ENCODE results near the gene RRH.
"Not testable (repeated sequence)": the region's sequence is repeated elsewhere in the genome, so short reads cannot be mapped to it uniquely, and the experiment has no call there.

The RRH gene

GRCh38 chr4:109846395-109847098 lies 18.8 kb downstream of the RRH start:
- no peak for DNase-seq

GRCh38 chr4:109847896-109848442 lies 20.2 kb downstream of the RRH start, which contains the start of gene LRIT3:
Gene LRIT3 (plus strand): TSS chr4:109848107. CDS start chr4:109848202, 95 bp downstream.
- no peak for DNase-seq

DNA sequence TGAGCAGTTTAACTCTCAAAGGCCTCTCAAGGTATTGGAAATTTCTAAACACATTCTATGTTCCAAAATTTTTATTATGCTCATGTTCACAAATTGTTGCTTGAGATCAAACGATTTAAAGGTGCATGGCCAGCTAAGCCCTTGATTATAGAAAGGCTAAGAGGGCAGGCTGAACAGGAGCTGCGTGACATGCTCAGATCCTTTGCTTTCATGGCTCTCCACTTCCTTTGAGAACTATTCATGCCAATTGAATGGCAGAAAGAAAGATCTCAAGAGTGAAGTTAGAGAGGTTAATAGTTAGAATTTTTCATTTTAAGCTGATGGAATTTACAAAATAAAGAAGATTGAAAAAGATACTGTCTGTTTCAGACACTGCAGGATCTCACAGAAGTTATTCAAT lies 20.7 kb downstream of the RRH start:
- DNase-seq: no peak

DNA sequence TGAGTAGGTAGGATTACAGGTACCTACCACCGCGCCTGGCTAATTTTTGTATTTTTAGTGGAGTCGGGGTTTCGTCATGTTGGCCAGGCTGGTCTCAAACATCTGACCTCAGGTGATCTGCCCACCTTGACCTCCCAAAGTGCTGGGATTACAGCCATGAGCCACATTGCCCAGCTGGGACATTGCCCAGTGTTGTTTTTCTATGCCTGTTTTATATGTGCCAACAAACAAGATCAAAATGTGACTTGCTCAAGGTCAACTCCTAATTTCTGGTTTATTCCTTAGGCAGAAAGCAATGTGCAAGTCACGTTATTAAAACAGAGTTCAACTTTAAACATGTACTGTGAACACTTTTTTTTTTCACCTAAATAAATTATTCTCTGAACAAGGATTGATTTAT lies 22.8 kb downstream of the RRH start:
- DNase-seq: no peak

DNA sequence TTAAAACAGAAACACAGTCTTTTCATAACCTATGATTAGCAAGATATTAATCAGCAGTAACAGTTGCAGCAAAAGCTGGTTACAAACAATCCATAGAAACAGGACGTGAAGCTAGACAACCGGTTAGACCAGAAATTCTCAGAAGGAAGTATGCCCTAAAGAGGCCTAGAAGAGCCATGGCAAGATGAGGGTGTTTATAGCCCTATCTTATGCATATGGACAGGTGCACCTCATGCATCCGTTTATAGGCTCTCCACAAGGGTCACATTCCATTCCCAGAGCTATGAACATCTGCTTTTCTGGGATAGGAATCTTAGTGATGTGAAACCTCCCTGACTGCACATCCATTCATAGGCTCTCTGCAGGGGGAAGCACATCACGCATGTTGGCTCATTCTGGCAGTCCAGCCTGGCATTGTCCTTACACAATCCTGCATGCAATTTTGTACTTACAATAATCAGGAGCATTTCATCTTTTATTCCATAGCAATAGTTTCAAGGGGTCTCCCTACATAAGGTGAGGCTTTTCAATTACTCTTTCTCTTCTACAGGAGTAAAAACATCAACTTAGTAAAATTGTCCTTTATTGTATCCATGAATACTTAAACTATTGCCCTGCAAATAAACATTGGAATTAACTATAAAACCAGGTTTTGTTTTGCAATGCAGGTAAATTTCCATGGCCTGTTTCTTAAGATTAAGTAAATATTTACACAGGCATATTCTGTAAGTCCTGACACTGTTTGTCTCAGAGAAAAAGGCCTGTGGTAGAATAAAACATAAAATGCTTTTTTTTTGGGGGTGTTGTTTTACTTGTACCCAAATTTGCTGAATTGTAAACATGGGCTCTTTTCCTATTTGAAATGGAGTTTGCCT lies 31.9 kb downstream of the RRH start:
- DNase-seq: not testable (repeated sequence)

GRCh38 chr4:109861271-109861670 lies 33.5 kb downstream of the RRH start:
- no peak for DNase-seq

DNA sequence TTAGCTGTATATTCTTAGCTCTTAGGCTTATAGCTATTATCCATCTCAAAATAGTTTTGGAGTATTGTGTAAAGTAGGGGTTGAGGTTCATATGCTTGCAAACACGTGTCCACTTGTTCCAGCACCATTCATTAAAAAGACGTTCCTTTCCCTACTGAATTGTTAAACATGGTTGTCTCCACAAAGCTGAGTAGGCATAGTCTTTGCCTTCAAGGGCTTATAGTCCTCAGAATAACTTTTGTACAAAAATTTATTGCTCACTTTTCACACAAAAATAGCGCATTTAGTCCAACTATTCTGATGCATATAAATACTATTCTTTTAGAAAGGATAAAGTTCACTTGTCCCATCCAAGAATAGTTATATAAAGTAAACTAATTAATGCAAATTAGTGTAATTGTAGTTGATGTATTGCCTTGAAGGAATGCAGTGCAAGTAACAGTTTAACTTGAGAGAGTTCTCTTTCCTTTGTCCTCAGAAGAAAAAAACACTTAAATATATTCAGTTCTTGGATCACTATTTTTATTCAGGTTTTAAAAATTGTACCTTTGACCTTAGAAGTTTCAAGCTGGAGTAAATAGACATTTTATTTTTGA lies 34.2 kb downstream of the RRH start:
- no peak for DNase-seq

GRCh38 chr4:109864134-109864533 lies 36.4 kb downstream of the RRH start:
- DNase-seq: no peak

- no peak for DNase-seq
These were observed 42.3 kb downstream of the RRH start for GRCh38 chr4:109870061-109870460.

- DNase-seq: no peak
These were observed 44.3 kb downstream of the RRH start for GRCh38 chr4:109872065-109872464.

GRCh38 chr4:109872950-109873656 lies 45.3 kb downstream of the RRH start:
- DNase-seq: no peak

- DNase-seq: no peak
These were observed 46.2 kb downstream of the RRH start for GRCh38 chr4:109873791-109874514.

DNA sequence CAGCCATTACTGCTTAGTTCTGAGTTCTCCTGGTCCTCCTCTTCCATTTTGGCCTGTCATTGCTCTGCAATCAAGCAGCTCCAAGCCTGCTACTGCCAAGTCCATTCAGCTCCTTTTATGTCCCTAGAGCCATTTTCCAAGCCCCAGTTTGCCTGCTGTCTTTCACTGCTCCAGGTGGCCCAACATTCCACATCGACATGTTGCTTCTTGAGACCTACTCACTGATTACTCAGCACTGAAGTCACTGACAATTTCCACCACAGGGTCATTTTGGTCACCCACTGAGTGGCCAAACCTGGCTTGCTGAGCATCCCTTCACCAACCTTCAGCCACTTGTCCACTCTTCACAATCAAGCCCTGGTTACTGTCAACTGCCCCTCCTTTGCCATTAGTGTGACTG lies 47.3 kb downstream of the RRH start:
- DNase-seq: no peak

DNA sequence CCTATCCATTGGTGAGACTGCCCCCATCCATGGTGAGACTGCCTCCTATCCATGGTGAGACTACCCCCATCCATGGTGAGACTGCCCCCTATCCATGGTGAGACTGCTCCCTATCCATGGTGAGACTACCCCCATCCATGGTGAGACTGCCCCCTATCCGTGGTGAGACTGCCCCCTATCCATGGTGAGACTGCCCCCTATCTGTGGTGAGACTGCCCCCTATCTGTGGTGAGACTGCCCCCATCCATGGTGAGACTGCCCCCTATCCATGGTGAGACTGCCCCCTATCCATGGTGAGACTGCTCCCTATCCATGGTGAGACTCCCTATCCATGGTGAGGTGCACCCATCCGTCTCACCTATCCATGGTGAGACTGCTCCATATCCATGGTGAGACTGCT lies 47.8 kb downstream of the RRH start:
- DNase-seq: not testable (repeated sequence)

DNA sequence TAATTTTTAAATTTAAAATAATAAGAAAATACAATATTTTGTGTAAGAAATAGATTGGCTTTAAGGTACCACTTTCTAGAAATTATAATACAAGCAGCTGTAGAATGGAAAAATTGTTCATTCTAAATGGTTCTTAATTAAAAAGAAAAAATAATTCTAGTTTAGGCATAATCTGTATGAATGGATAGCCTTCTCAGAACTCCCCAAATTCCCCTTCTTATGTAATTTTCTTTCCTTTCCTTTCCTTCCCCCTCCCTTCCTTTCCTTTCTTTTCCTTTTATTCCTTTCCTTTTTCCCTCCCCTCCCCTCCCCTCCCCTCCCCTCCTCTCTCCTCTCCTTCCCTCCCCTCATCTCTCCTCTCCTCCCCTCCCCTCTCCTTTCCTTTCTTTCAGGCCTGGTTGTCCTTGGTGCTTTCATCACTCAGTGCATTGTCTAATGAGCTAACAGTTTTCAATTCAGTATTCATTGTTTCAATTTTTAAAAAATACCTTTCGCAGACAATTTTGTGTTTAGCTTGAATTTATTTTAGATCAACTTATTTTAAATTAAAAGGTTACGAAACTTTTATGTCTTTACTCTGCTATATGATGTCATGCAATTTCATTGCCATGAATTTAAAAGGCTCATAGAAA lies 49.0 kb downstream of the RRH start:
- DNase-seq: no peak

DNA sequence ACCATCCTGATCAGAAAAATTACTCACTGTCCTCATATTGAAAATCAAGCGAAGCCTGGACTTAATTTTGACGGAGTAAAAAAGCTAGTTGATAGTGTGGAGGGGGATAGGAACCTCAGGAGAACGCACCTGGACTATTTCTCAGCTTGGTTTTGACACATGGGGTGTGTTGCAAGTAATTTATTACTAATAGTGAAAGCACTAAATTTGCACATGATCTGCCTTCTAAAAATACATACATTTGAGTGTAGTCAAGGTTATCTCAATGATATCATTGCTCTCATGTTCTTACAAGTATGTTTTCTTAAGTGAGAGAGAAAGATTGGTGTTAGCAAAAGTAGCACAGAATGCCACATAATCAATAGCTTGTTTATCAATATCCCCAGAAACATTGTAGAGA lies 49.6 kb downstream of the RRH start:
- no peak for DNase-seq

- DNase-seq: no peak
These were observed 50.6 kb downstream of the RRH start for GRCh38 chr4:109878355-109878754.

GRCh38 chr4:109879081-109879480 lies 51.3 kb downstream of the RRH start:
- DNase-seq: no peak

GRCh38 chr4:109879636-109880314 lies 52.0 kb downstream of the RRH start:
- no peak for DNase-seq

GRCh38 chr4:109886303-109886702 lies 58.5 kb downstream of the RRH start:
- no peak for DNase-seq

DNA sequence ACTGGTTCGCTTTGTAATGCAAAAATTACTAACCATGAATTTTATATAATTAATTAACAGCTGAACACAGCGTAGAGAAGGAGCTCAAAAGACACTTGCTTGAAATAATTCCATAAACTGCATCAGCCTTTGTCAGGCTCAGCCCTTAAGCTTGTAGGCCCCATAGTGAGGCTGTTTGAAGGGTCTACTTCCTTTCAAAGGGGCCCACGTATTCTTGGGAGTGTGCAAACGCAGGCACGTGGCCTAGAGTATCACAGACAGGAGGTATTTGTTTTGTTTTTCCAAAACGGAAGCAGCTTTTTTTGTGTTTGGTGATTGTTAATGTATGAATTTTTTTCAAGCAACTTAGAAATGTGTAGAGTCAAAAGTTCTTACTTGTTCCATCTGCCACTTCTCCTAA lies 59.3 kb downstream of the RRH start:
- DNase-seq: no peak

All from central memory CD4-positive, alpha-beta T cell (primary cell).